Left lung (tissue), 10 donors: ENCODE results near the gene KCNAB1. TPM values are rescaled to one million over a fixed set of nuclear protein-coding genes. Genes with fewer than 3 reads are reported as not detected.
"Not testable (repeated sequence)": the region's sequence is repeated elsewhere in the genome, so short reads cannot be mapped to it uniquely, and the experiment has no call there.

Experiments used
- ATAC-seq: fragments of 200-7000 bp; cut with Tn5 transposase; one replicate; pipeline ENCODE4 v1.9.1; 2020; ENCODE audit warnings: moderate library complexity
- DNase-seq, 4 donors: peaks; one replicate each; pipeline ENCODE4 v3.0.0-alpha.2; 2013 to 2020
- H3K27ac ChIP-seq, 2 donors: fragments of 200-600 bp; sonication (generic) in 1 of 2; one replicate each; pipeline versions ENCODE4 v1.5.0 to v1.8.0; 2020 to 2021
- H3K27me3 ChIP-seq, 2 donors: fragments of 200-600 bp; sonication (generic) in 1 of 2; one replicate each; pipeline versions ENCODE4 v1.5.0 to v1.8.0; 2020 to 2021
- H3K36me3 ChIP-seq, 2 donors: fragments of 200-600 bp; sonication (generic) in 1 of 2; one replicate each; pipeline versions ENCODE4 v1.5.0 to v1.8.0; 2020 to 2021
- H3K4me1 ChIP-seq, 2 donors: fragments of 200-600 bp; one replicate each; pipeline ENCODE4 v1.8.0; 2021
- H3K4me3 ChIP-seq, 2 donors: fragments of 200-600 bp; sonication (generic) in 1 of 2; one replicate each; pipeline versions ENCODE4 v1.5.0 to v1.8.0; 2020 to 2021; ENCODE audit warnings: mild to moderate bottlenecking in 1 of 2
- H3K9me3 ChIP-seq, 2 donors: fragments of 200-600 bp; sonication (generic) in 1 of 2; one replicate each; pipeline versions ENCODE4 v1.5.0 to v1.8.0; 2020 to 2021
- intact Hi-C, 2 donors: fragments of 100-400 bp; cut with DNase I; formaldehyde crosslinking; loops; one replicate each; pipeline versions ENCODE4 v1.11.2 to v1.14.2; 2022
- polyA plus RNA-seq, 6 donors: library from polyadenylated mRNA; unstranded; fragments of 120-200 nt; gene quantifications; one replicate each; pipeline ENCODE4 v1.2.1, GENCODE V29; 2013; ENCODE audit not compliant: insufficient read length in 6 of 6
- total RNA-seq, 2 donors: library from RNA; stranded (reverse); fragmentation: NEBNext Ultra II Directional; extraction: Animal tissue kit (Norgen Biotek cat#: 25700); gene quantifications; one replicate each; pipeline ENCODE4 v1.2.1, GENCODE V29; 2021
- TF ChIP-seq, protein P1 (sequence below), 2 donors: fragments of 200-600 bp; sonication (generic) in 1 of 2; IDR thresholded peaks; one replicate each; pipeline versions ENCODE4 v1.5.0 to v1.8.0; 2021; ENCODE audit warnings: antibody characterized with exemption in 2 of 2
- donor health status: DM: no; HTN: yes; CAD: no.
- donor health status: DM: no; HTN: no; CAD: no.

Gene KCNAB1
- total and polyA plus RNA-seq, 8 donors, result 0.58 to 1.7 (median 1.5) TPM

- H3K4me1 ChIP-seq, result no peaks in the 10 kb centered on the region
- intact Hi-C loops, result no loop called here
- no peak for ATAC-seq
Observed at GRCh38 chr3:156131241-156131640, 10.9 kb downstream of the KCNAB1 start.

DNA sequence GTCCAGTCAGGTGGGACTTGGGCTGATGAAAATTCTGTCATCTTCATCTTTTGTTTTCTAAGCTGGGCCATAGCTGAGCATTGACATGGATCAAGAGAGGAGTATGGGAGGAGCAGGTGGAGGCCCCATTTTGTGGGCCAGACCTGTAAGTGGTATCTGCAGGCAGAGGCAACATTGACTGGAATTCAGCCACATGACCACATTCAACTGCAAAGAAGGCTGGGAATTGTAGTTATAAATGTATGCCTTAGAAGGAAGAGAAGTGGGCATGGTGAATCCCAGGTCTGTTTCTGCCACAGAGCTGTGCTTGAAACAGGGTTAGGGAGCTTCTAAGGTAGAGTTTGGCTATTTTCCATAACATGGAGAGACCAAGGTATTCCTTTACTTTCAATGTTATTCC, 11.4 kb downstream of the KCNAB1 start:
- ATAC-seq (no peak), DNase-seq (no peak)
- Histone ChIP-seq H3K4me3 (no peak overlapping the region), H3K9me3 (no peaks in the 10 kb centered on the region), H3K27ac (no peak overlapping the region), H3K4me1 (no peaks in the 10 kb centered on the region), H3K36me3 (no peaks in the 10 kb centered on the region), H3K27me3 (no peaks in the 10 kb centered on the region)
- TF ChIP-seq, protein P1, sequence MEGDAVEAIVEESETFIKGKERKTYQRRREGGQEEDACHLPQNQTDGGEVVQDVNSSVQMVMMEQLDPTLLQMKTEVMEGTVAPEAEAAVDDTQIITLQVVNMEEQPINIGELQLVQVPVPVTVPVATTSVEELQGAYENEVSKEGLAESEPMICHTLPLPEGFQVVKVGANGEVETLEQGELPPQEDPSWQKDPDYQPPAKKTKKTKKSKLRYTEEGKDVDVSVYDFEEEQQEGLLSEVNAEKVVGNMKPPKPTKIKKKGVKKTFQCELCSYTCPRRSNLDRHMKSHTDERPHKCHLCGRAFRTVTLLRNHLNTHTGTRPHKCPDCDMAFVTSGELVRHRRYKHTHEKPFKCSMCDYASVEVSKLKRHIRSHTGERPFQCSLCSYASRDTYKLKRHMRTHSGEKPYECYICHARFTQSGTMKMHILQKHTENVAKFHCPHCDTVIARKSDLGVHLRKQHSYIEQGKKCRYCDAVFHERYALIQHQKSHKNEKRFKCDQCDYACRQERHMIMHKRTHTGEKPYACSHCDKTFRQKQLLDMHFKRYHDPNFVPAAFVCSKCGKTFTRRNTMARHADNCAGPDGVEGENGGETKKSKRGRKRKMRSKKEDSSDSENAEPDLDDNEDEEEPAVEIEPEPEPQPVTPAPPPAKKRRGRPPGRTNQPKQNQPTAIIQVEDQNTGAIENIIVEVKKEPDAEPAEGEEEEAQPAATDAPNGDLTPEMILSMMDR (IDR thresholded peaks at IDR 0.05), result no peak
- intact Hi-C loops, result no loop called here

More at GRCh38 chr3:156131241-156131640, 10.9 kb downstream of the KCNAB1 start:
- Histone ChIP-seq H3K36me3 (no peaks in the 10 kb centered on the region), H3K27ac (no peak overlapping the region), H3K27me3 (no peaks in the 10 kb centered on the region), H3K4me3 (no peak overlapping the region), H3K9me3 (no peaks in the 10 kb centered on the region)
- DNase-seq, result no peak
- TF ChIP-seq, protein P1 (IDR thresholded peaks at IDR 0.05), result no peak

GRCh38 chr3:156132313-156132712, 11.9 kb downstream of the KCNAB1 start:
- Histone ChIP-seq H3K27me3 (no peaks in the 10 kb centered on the region), H3K4me1 (no peaks in the 10 kb centered on the region), H3K36me3 (no peaks in the 10 kb centered on the region), H3K27ac (no peak overlapping the region), H3K4me3 (no peak overlapping the region), H3K9me3 (no peaks in the 10 kb centered on the region)
- TF ChIP-seq, protein P1 (IDR thresholded peaks at IDR 0.05), result no peak
- DNase-seq (no peak), ATAC-seq (no peak)
- intact Hi-C loops, result no loop called here

DNA sequence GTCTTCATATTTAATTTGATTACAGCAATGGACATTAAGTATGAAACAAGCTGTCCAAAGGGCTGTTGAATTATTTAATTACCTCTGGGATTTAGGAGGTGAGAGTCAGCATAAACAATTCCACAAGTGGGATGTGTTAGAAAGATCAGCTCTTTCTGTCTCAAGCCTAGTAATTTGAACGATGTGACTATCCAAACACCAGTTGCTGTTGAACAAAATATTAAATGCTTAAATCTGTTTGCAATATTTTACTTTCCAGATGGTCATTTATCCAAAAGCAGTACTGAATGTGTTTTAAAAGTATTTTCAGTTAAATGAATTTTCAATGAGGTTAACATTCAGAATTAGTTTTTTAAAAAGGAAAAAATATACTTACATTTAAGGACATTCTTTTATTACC, 12.7 kb downstream of the KCNAB1 start:
- TF ChIP-seq, protein P1 (IDR thresholded peaks at IDR 0.05), result no peak
- Histone ChIP-seq H3K4me3 (no peak overlapping the region), H3K27me3 (no peaks in the 10 kb centered on the region), H3K9me3 (no peaks in the 10 kb centered on the region), H3K36me3 (no peaks in the 10 kb centered on the region), H3K27ac (no peak overlapping the region), H3K4me1 (no peaks in the 10 kb centered on the region)
- ATAC-seq, result no peak
- no peak for DNase-seq
- intact Hi-C loops, result no loop called here

DNA sequence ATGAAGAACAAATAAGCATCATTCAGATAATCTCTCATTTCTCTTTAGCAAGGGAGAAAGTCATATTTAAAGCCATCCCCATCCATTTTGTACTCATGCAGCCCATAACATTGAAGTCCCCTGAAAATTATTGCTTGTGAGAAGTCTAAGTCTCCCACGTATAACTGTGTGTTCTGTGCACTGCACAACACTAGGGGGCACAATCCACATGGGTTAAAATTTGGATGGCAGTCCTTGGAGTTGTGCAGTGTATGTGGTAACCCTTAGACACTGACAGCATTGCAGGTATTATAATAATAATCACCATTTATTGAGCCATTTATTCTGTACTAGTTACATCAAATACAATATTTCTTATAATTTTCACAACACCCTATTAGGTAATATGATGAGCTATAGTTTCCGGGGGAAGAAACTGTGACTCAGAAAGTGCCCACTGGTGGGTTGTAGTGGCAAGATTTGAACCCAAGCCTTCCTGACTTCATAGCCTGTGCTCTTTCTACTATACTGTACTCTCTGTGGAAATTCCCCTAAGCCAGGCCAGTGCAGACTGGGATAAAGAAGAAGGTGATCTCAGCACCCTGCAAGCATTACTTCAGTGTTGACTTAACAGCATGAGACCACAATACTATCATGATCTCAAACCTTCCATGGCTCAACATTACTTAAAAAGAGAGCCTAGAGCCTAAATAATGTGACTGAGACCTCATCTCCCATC, 15.7 kb downstream of the KCNAB1 start:
- Histone ChIP-seq H3K27ac (no peak overlapping the region), H3K4me1 (no peaks in the 10 kb centered on the region), H3K4me3 (no peak overlapping the region), H3K36me3 (no peaks in the 10 kb centered on the region), H3K27me3 (no peaks in the 10 kb centered on the region), H3K9me3 (no peaks in the 10 kb centered on the region)
- TF ChIP-seq, protein P1 (IDR thresholded peaks at IDR 0.05), result no peak
- no peak for DNase-seq
- intact Hi-C loops, result no loop called here
- no peak for ATAC-seq

- H3K27me3 ChIP-seq, H3K9me3 ChIP-seq, ATAC-seq, intact Hi-C loops, DNase-seq, H3K27ac ChIP-seq, H3K4me1 ChIP-seq, H3K4me3 ChIP-seq, H3K36me3 ChIP-seq: not testable (repeated sequence)
Observed at GRCh38 chr3:156137397-156137796, 17.0 kb downstream of the KCNAB1 start.
